OCI-M2 (cell line): ENCODE results near the gene DCLK1.

Source experiments
- DNase-seq: peaks from one replicate; lab custom pipeline; 2025; ENCODE audit not compliant: unreplicated experiment; lab: John Stamatoyannopoulos, UW

DCLK1 gene

GRCh38 chr13:35956074-35956473 lies 175.1 kb downstream of the DCLK1 start:
- DNase-seq: no peak

GRCh38 chr13:35954207-35954560 lies 177.0 kb downstream of the DCLK1 start:
- DNase-seq: no peak

GRCh38 chr13:35953537-35954206 lies 177.5 kb downstream of the DCLK1 start:
- DNase-seq: no peak

- no peak for DNase-seq
These were observed 183.9 kb downstream of the DCLK1 start for GRCh38 chr13:35947315-35947714.

DNA sequence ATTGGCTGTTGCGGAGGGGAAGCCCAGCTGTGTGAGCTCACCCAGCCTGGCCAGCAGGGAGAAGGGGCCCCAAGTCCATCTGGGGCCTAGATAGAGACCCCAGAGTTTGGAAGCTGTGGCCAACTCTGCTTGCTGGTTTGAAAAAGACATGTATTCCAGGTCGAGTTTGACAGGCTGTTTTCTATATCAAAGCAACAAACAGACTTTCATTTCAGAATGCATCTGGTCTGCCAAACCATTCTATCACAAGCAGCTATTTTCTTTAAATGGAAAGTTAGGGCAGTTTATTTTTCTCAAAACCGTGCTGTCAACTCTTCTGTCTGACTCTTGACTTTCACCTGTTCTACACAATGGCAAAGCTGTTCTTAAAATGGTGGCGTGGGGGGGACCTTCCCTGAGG lies 185.8 kb downstream of the DCLK1 start:
- no peak for DNase-seq

DNA sequence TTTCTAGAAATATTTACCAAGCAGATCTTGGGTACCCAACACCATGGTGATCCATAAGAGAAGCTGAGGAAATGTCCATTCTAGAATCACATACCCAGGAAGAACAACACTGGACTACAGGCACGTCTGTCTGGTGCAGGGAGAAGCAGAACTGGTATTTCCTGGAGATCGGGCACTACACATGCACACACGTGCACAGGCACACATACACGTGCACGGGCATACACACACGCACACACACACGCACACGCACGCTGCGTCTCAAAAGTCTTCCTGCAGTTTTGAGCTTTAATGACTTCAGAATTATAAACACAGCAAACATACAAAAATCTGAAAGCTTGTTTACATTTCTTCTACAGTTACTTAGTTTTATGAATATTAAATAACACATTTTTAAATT lies 189.8 kb downstream of the DCLK1 start:
- no peak for DNase-seq

GRCh38 chr13:35940734-35941133 lies 190.4 kb downstream of the DCLK1 start:
- no peak for DNase-seq

- DNase-seq: no peak
These were observed 194.8 kb downstream of the DCLK1 start for GRCh38 chr13:35936246-35936978.

- DNase-seq: no peak
These were observed 200.2 kb downstream of the DCLK1 start for GRCh38 chr13:35930665-35931631.

DNA sequence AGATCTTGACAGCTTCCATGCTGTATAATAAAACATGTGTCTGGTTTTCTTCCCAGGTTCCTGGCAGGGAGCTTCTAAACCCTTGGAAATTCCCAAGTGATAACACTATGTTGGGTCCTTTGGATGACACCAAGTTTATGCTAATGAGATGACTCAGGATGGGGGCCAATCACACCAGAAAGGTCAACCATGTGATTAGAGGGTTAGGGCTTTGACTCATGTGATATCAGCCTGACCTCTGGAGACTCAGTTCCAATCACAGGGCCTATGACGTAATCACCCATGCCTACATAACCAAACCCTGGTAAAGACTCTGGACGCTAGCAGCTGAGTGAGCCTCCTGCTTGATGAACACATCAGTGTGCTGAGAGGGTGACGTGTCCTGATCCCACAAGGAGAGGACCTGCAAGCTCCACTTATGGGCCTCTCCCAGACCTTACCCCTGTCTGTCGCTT lies 203.6 kb downstream of the DCLK1 start:
- no peak for DNase-seq

DNA sequence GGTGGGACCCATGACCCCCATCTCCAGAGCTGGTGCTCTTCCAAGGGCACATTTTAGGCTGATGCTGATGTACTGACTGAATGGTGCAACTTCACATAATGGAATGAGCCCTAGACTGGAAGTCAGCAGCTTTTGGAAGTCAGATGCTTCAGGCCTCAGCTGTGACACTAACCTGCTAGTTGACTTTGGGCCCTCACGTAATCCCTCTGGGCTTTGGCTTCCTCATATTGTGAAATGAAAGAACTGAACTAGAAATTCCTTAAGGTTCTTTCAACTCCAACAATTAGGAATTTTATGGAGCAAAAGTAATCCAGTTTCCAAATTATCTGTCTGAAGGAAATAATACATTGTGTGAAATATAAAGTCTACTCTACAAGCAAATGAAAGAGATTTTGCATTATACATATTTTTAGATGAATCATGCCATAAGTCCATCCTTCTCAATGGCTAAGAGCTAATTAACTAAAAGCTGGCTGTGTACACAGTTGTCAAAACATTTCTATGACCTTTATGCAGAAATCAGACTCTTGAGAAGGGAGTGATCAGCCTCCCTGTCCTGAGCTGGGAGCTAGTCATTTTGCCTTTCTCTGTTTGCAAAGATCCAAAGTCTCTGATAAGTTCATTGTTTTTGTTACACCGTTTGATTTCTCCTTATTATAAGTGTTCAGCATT lies 204.2 kb downstream of the DCLK1 start:
- DNase-seq: no peak

GRCh38 chr13:35925669-35926068 lies 205.5 kb downstream of the DCLK1 start:
- DNase-seq: no peak

DNA sequence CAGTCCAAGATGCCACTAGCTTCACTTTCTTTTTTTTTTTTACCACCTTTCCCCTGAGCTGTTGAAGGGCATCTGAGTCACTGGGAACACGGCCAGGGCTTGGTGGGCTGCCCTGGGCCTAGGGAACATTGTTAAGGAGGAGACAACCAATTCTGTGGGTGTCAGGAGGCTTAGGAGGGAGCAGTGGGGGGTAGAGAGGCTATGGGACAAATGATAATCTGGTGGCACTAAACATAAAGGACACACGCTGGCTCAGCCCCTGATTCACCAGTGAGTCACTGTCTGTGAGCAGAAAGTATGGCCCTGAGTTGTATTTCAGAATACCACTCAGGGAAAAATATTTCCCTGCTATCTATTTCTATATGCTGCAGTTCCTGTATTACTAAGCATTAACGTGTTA lies 207.8 kb downstream of the DCLK1 start:
- no peak for DNase-seq

- DNase-seq: no peak
These were observed 210.4 kb downstream of the DCLK1 start for GRCh38 chr13:35920816-35921215.

GRCh38 chr13:35917942-35918645 lies 213.1 kb downstream of the DCLK1 start:
- no peak for DNase-seq

- no peak for DNase-seq
These were observed 213.8 kb downstream of the DCLK1 start for GRCh38 chr13:35917252-35917941.

DNA sequence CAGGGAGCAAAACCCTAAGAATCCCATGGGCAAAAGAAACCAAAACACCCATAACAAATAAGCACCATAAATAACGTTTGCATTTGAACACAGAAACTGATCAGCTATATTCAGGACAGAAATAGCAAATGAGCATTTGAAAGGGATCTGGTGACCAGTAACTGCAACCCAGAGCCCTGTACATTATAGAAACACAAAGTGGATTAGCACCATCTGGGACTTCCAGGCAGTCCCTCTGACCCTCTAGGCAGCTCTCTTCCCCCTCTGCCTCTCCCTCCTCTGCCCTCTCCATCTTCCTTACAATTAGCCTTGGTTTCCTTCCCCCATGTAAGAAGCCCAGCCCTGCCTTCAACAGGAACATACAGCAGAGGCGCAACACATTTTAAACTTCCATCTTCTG lies 215.0 kb downstream of the DCLK1 start:
- no peak for DNase-seq

GRCh38 chr13:35914662-35915061 lies 216.5 kb downstream of the DCLK1 start:
- DNase-seq: no peak

GRCh38 chr13:35912841-35913240 lies 218.3 kb downstream of the DCLK1 start:
- DNase-seq: no peak
